ENCODE data around the gene TSPAN18.

DNA sequence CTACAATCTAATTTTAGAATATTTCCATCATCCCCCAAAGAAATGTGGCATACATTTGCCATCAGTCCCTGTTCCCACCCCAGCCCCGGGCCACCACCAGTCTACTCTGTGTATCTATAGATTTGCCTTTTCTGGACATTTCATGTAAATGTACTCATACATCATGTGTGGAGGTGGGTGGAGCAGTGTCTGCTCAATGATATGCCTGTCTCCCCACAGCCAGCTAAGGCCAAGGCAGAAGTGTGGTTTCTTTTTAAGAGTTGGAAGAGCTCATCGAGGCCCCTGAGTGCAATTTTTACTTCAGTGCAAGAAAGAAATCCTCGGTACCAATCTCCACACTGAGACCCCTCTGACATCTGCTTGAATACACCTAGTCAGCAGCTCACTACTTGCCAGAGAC, 143.4 kb downstream of the TSPAN18 start:
- no peak for TF ChIP-seq EZH2phosphoT487 (IDR thresholded peaks at IDR 0.05; ENCODE audit: borderline replicate concordance)
- no peak for TF ChIP-seq SIN3A (IDR thresholded peaks at IDR 0.05; ENCODE audit: low read depth)
- TF ChIP-seq, protein P1, sequence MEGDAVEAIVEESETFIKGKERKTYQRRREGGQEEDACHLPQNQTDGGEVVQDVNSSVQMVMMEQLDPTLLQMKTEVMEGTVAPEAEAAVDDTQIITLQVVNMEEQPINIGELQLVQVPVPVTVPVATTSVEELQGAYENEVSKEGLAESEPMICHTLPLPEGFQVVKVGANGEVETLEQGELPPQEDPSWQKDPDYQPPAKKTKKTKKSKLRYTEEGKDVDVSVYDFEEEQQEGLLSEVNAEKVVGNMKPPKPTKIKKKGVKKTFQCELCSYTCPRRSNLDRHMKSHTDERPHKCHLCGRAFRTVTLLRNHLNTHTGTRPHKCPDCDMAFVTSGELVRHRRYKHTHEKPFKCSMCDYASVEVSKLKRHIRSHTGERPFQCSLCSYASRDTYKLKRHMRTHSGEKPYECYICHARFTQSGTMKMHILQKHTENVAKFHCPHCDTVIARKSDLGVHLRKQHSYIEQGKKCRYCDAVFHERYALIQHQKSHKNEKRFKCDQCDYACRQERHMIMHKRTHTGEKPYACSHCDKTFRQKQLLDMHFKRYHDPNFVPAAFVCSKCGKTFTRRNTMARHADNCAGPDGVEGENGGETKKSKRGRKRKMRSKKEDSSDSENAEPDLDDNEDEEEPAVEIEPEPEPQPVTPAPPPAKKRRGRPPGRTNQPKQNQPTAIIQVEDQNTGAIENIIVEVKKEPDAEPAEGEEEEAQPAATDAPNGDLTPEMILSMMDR (IDR thresholded peaks at IDR 0.05 in 2 of 3, conservative IDR thresholded peaks at IDR 0.05 in 1 of 3; ENCODE audit: borderline replicate concordance in 1 of 3, insufficient read depth in 1 of 3, low read depth in 2 of 3, low read length in 2 of 3): no peak
- no peak for TF ChIP-seq ZNF274 (IDR thresholded peaks at IDR 0.05; ENCODE audit: low read depth, low read length)
- TF ChIP-seq POLR2A (IDR thresholded peaks at IDR 0.05; ENCODE audit: borderline replicate concordance, extremely low read depth, insufficient read depth, insufficient read length): no peak
- TF ChIP-seq, protein P2, sequence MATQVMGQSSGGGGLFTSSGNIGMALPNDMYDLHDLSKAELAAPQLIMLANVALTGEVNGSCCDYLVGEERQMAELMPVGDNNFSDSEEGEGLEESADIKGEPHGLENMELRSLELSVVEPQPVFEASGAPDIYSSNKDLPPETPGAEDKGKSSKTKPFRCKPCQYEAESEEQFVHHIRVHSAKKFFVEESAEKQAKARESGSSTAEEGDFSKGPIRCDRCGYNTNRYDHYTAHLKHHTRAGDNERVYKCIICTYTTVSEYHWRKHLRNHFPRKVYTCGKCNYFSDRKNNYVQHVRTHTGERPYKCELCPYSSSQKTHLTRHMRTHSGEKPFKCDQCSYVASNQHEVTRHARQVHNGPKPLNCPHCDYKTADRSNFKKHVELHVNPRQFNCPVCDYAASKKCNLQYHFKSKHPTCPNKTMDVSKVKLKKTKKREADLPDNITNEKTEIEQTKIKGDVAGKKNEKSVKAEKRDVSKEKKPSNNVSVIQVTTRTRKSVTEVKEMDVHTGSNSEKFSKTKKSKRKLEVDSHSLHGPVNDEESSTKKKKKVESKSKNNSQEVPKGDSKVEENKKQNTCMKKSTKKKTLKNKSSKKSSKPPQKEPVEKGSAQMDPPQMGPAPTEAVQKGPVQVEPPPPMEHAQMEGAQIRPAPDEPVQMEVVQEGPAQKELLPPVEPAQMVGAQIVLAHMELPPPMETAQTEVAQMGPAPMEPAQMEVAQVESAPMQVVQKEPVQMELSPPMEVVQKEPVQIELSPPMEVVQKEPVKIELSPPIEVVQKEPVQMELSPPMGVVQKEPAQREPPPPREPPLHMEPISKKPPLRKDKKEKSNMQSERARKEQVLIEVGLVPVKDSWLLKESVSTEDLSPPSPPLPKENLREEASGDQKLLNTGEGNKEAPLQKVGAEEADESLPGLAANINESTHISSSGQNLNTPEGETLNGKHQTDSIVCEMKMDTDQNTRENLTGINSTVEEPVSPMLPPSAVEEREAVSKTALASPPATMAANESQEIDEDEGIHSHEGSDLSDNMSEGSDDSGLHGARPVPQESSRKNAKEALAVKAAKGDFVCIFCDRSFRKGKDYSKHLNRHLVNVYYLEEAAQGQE (IDR thresholded peaks at IDR 0.05; ENCODE audit: low read depth): no peak
- no peak for TF ChIP-seq POLR2AphosphoS5 (IDR thresholded peaks at IDR 0.05; ENCODE audit: low read depth, low read length)
- TF ChIP-seq, protein P3, sequence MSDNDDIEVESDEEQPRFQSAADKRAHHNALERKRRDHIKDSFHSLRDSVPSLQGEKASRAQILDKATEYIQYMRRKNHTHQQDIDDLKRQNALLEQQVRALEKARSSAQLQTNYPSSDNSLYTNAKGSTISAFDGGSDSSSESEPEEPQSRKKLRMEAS (IDR thresholded peaks at IDR 0.05): no peak
- TF ChIP-seq FOSL1 (IDR thresholded peaks at IDR 0.05; ENCODE audit: low read depth): no peak

All from HCT116 (cell line).